Suppressor macrophage treated with lipopolysaccharide for 1 hour (primary cell): Measurements from ENCODE around the gene ALK.

ENCODE experiments used
- DNase-seq, 3 donors: peaks; one replicate each; pipeline ENCODE4 v3.0.0-alpha.2; 2020 to 2022

The ALK gene

DNA sequence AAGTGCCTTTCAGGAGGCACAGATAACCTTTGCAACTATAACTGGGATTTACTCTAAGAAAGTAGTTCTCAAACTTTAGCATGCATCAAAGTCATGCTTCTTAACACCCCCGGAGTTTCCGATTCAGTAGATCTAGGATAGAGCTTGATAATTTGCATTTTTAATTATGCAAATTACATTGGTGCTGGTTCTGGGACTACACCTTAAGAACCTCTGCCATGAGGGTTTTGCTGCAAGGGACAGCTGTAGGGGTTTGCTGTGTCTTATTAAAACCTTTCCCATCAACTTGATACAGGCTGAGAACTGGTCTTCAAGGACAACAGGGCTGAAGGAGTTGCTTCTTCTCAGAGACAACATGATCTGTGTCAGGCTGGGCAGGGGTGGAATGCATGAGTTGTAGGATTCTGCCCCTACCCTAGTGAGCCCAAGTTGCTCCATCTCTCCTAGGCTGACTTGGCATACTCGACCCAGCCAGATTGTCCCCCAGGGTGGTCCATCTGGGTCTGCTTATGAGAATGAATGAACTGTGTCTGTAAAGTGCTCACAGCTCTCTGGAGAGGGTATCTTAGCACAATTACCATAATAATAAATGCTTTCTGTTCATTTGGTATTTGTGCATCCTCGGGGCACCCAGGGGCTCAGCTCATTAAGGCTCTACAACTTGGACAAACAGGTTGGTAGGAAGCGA is 573.5 kb downstream of the ALK start:
- DNase-seq, result no peak

DNA sequence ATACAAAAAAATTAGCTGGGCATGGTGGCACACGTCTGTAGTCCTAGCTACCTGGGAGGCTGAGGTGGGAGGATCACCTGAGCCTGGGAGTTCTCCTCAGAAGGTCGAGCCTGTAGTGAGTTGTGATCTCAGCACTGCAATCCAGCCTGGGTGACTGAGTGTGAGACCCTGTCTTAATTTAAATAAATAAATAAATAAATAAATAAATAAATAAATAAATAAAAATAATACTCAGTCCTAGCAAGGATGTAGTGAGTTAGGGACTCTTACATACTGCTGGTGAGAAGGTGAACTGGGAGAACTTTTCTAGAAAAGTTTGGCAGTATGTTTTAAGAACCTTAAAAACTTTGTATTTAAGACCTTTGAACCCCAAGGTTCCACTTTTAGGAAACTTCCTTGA is 576.1 kb downstream of the ALK start:
- DNase-seq, result no peak

DNA sequence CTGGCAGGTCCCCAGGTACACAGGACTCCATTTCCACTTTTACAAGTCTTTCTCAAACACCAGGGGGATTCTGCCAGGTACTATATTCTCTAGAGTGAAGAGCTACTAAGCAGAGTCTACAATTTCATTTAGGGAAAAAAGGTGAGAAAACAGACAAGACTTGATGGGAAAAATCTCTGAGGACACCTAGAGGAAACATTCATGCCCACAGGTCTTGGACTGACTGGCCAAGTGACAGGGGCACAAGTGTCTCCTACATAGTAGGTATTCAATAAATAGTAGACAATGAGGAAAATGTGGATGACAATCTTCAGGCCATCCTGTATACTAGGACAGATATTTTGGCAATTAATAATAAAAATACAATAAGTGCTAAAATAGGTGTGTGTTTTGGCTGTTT is 577.6 kb downstream of the ALK start:
- no peak for DNase-seq

DNA sequence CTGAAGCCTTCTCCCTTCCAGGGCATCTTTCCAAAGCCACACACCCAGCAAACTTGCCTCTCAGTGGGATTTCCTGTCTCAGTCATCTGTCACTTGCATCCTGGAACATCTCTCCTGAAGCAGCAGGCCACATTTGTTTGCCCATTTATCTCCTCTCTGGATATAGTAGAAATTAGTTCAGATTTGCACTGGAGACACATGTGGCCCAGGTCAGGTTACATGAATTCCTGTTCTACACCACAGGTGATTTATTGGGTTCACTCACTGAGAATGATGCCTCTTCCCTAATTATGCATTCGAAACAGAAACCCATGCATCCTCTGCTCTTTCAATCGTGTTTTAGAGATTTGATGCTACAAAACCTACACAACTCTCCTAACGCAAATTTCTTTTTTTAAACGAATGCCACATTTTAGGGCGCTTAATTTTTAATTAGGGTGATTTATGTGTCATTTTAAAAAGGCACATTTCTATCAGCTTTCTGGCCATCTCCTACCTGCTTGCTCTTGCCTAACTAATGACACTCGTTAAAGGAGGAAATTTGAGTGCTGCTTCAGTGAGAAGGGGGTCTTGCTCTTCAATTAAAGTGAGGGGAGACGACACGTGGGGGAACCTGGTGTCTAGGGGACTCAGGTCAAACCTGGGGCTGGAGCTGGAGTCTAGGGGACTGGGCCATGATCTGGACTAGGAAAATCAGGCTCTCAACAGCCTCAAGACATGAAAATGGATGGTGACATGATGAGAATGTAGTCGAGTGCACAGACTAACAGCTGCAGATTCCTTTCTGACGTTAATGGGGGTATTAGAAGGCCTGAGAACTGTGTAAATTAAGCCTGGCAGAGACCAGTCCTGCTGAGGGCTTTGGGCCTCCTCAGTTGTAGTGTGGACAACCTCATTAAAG is 584.8 kb downstream of the ALK start:
- no peak for DNase-seq

DNA sequence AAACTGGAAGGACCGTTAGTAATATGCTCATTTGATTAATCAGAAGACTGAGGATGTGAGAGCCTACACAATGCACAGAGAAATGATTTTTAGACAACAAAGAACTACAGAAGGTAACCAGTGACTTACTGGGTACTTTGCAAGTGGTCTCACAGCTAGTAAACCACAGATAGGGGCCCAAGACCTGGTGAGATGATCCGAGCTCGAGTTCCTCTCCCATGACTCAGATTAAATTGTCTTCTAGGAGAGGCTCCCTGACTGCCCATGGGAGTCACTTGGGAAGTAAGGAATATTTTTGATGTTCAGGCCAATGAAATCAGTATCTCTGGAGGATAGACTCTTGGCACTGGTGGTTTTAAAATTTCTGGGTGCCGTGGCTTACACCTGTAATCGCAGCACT is 586.0 kb downstream of the ALK start:
- no peak for DNase-seq

DNA sequence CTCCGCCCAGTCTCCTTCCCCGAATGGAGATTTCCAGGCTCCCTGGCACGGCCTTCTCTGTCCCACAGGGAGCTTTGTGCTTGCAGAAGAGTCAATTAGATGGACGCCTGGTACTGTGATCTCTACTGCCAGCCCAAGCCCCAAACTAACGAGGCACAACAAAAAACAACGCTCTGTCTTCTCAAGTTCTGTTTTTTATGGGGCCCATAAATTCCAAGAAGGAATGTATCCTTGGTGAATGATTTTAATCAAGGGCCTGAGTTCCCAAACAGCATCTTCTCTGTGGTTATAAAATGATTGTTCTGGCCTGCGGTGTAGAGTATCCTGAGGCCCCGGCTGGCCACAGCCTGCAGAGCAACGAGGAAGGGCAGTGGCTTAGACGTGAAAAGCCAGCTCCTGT is 586.7 kb downstream of the ALK start:
- no peak for DNase-seq

DNA sequence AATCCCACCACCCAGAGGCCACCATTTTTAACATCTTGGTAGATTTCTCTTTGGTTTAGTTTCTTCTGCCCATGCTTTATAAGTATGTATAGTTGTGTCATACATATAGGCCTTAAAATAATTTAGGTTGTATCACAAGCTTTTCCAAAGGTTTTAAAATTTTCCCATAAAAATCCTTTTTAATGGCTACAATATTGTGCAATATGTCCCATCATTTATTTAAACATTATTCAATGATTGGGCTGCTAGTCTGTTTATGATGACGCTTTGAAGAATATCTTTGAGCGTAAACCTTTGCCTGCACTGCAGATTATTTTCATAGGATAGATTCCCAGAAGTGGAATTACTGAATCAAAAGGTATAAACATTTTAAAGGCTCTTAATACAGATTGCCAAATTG is 588.8 kb downstream of the ALK start:
- DNase-seq, result no peak

DNA sequence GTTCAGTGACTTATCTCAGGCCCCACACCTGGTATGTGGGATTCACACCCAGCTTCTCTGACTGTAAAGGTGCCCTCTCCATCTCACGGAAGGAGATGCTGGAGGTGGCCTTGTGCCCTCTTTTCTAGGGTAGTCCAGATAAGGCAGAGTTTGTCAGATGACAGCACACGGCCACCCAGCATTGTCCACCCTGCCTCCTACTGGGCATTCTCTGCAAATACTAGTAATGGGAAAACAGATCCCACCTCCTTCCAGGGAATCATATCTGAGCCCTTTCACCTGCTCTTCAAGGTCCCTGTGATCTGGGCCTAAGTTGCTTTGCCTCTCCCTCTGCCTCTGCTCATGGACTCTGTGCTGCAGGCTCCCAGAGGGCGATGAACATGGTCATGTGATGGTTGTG is 591.5 kb downstream of the ALK start:
- peak; percentile 36 to 51 (median 45) for DNase-seq

DNA sequence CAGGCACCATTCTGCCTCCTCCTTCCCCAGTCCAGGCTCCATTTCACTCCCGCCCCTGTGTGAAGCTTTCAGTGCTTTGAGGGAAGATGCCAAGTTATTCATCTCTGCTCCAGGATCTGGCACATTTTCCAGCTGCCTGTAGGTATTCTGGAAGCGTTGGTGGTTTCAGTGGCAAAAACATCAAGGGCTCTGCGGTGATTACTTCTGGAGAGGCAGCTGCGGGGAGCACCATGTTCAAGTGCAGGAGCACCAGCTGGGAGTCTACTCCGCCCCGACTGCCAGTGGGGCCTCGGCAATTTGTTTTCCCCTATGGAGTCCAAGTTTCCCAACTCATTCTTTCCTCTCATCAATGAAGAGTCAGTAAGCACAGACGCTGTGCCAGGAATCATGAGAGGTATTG is 594.5 kb downstream of the ALK start:
- no peak for DNase-seq

DNA sequence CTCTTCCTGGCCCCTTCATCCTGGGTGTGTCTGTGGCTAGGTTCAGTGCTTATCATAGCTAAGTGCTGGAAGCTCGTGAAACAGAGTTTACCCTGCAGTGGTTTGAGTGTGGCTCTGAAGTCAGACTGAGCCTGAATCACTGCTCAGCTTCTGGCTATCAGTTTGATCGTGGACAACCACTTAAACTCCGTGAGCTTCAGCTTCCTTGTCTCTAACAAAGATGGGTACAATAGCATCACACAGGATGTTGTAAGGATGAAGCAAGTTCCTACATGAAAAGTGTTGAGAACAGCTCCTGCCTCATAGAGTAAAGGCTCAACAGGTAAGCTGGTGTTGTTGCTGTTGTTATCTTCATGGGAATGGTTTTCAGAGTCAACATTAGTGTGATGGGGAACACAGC is 595.8 kb downstream of the ALK start:
- no peak for DNase-seq

DNA sequence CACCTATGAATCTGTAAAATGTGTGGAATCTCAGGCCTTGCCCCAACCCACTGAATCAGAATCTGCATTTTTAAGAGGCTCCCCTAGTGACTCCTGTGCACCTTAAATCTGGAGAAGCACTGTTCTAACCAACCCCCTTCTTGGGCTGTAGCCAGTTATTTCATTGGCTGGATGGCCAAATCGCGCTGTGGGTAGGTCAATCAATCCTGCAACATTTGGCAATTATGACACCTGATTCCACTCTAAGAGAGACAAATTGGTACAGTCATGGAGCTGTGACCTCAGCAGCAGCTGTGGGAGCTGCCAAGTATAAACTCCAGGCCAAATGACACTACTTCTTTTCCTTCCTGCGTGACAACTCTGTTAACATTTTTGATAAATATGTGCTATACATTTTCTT is 597.4 kb downstream of the ALK start:
- DNase-seq, result no peak

DNA sequence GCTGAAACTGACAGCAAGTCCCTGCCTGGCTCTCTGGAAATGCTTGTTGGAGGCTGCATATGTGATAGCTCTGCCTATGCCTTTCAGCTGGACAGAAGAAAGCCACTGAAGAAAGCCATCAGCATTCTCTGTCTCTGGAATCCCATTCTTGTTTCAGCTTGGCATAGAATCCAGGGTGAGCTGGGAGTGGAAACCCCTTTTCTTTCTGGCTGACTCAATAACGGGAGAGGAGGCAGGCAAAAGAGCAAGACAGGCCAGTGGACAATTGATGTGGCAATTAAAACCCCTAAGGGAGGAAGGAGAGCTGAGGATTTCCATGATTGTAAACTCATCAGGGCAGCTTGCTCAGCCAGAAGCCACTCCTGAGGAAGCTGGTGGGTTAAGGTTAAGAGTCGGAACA is 598.1 kb downstream of the ALK start:
- no peak for DNase-seq

DNA sequence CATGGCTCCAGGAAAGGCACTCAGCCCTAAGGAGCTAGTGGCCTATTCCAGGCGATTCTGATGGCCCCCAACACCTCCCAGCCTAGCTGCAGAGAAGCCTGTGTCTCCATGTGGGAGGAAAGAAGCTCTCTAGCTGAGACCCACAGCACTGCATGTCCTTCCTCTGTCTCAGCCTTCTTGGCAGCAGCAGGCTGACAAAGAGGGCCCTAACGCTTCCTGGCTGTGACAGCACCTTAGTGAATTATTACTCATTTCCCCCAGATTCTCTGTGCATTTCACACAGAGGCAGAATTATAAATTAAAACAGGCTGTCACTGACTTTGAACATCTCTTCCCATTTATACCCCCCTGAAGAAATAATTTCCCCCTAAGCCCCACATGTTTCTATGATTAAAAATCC is 599.4 kb downstream of the ALK start:
- peak; percentile 48 to 63 (median 54) for DNase-seq

DNA sequence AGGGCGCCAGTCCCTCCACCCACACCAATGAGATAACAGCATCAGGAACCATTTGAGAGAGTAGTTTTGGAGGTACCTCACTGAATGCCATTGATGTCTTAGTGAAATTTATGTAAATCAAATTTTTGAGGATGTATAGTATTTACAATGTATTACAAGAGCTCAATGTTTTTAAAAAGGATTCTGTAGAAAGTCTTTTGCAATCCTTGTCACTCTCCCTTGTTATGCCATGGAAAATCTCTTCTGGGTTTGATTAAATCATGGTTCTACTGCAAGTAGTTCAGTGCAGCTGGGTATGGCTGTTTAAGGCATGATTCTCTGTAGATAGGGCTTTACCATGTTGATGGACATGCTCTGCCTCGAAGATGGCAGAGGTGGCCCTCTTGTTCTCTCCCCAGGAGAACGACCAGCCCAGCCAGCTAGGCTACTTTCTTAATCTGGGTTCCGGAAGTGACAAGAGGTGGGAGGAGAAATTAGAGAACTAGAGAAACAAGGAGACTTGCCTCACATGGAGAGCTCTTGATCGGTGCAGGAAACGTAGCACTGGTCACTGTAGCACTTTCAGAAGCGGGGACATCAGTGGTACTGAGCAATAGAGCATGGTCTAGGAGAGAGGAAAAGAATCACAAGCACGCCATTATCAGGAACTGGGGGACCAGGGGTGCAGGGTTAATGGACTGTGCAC is 603.4 kb downstream of the ALK start:
- peak; percentile 62 to 64 (median 62) for DNase-seq

DNA sequence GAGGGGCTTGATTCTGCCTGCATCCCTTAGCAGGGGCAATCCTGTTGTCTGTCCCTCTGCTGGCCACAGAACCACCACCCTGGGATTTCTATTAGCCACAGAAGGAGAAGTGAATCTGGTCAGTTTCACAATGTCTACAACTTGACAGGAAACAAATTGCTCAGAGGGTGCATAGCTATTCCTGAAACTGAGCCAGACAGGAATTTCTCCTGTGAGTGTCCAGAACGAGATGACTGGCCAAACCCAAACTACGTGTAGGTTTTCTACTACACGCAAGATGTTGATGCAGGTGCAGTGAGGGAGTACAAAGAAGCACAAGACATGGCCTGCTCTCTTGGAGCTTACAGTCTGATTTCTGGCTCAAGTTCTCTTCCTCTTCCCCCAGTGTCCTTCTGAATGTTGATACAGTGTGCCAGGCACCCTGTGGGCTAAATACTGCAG is 604.3 kb downstream of the ALK start:
- peak; percentile 84 to 95 (median 95) for DNase-seq

DNA sequence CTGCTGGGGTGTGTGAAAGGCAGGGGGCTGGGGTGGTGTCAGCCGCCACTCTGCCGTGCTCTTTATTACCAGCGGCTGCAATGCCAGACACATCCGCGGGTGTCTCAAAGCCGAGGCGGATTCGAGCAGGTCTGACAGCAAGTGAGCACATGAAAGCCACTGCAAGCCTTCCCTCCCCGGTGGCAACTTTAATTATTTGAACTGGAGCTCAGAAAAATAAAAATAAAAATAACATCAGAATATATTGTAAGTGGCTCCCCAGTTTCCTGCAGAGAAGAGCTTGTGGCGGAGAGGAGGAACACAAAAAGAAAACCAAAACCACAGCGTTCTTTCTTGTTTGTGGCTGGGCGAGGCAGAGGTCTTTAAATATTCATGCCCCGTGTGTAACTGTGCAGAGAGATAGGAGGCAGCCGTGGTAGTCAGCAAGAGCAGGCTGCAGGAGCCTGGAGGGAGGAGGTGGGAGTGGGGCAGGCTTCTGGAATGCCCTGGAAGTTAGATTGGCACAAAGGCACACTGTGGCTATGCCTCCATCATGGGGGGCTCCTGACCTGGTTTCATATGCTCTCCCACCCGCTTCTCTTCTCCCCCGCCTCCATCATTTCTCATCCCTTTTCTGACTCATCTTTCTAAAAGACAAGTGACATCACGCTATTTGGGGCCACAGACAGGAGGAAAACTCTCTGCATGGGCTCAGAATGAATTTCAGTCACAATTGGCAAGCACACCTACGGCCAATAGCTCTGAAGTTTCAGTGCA is 606.4 kb downstream of the ALK start:
- peak; percentile 65 to 72 (median 70) for DNase-seq

DNA sequence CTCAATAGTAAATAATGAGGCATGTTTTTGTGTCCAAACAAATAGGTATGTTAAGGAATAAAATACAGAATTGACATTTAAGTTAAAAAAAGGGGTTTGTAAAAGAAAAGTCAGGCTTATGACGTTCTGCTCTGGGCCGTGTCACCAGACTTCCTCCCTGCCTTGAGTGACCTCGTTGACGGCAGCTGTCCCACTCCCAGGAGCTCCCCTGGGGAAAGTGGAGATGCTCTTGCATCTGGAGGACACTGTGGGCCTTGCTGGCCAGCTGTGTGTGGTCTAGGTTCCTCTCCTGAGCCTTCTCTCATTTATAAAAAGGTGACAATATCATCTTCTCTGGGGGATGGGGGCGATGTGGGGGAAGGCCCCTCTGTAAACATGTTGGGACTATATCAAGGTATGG is 609.9 kb downstream of the ALK start:
- DNase-seq, result no peak

DNA sequence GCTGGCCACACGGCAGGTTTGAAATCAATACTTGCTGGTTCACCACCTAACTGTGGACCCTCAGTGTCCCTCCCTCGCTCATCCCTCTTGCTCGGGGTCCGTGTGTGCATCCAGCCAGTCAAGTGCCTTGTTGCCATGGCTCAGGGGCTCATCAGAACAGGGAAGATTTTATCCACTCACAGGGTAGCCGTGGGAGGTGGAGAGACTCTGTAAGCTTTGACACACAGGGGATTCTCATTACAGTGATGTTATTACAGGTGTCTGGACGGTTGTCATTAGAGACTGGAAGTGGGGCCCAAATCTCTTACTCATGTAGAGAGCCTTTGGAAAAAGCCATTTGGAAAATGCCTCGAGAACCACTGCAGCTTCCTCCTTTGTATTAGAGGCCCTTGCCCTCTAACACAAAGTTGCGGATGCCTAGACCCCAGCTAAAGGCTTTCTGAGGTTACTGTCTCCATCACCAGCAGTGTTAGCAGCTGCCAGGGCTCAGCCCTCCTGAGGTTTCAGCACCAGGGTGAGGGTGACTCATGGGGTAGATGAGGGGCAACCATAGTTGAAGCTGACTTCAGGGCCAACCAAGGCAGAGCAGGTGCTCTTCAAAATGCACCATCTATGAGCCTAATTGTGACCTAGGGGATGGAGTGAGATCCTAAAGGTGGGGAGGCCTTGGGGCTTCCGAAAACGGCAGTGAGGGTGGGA is 610.6 kb downstream of the ALK start:
- no peak for DNase-seq

DNA sequence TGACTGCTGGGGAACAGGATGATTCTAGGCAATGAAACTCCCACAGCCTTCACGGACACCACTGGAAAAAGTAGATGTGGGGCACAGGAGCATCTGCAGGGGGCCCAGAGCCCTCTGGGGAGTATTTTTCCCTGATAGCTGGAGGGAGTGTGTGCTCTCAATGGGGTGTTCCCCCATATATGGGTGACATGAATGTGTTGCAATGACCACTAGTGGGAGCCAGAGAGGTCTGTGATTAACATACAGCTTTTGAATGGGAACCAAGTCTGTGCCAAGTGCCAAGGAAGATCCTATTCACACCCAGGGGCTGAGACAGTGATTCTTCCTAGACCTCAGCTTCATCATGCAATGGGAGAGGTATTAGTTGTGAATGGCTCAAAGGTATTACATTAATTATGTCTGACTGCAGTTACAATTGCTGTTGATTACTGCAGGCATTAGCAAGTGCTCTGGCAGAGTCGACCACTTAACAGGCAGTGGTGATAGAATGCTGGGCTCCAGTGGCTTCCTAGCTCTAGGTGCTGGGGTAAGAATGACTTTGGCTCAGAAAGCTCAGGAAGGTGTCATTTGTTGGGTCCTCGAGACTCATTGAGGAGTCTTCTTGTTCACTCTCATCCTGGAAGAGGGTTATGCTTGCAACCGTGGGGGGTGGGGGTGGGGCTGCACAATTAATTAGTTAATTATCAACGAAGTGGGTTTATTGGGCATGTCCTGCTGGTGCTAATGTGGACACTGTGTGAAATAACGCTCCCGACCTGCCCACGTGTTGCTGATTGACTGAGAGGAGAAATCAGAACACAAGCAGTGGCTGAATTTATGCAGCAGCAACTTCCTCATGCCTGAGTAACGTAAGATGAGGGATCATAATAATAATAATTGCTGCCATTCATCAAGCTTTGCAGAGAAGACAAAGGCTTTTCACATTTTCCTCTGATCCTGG is 612.0 kb downstream of the ALK start:
- peak; percentile 85 to 93 (median 92) for DNase-seq

DNA sequence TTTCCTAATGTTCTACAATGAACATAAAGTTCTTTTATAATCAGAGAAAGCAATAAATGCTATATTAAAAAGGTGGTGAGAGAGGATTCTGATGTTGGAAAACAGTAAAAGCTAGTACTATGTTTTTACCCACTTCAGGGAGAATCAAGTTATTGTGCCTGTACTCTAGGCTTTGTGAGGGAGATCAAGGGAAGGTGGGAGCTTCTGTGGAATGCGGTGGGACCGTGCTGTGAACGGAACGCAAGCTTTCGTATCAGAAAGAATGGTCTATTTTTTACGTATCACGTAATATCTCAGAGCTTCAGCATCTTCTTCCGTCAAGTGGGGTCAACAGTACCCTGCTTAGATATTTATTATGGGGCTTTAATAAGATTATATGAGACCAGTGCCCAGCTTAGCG is 613.0 kb downstream of the ALK start:
- no peak for DNase-seq

DNA sequence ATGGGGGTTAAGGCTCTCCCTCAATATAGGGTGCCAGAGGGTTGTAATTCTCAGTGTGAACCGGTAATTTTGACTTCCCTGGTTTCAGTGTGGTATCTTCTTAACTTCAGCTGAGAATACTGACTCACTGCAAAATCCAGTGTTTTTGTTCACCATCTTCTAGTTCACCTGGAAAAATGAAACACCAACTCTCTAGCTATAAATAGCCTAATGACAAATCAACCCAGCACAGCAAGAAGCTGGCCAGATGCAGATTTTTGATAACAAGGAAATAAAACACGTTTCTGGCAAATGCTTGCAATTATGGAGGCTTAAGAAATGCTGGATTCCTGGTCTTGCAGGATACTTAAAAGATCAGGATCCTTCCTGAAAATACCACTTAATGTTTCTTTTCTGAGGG is 613.9 kb downstream of the ALK start:
- DNase-seq, result no peak
